ENCODE data around the gene RSRC2.
"Not testable (repeated sequence)": the region's sequence is repeated elsewhere in the genome, so short reads cannot be mapped to it uniquely, and the experiment has no call there.

RSRC2 gene, protein sequence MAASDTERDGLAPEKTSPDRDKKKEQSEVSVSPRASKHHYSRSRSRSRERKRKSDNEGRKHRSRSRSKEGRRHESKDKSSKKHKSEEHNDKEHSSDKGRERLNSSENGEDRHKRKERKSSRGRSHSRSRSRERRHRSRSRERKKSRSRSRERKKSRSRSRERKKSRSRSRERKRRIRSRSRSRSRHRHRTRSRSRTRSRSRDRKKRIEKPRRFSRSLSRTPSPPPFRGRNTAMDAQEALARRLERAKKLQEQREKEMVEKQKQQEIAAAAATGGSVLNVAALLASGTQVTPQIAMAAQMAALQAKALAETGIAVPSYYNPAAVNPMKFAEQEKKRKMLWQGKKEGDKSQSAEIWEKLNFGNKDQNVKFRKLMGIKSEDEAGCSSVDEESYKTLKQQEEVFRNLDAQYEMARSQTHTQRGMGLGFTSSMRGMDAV

DNA sequence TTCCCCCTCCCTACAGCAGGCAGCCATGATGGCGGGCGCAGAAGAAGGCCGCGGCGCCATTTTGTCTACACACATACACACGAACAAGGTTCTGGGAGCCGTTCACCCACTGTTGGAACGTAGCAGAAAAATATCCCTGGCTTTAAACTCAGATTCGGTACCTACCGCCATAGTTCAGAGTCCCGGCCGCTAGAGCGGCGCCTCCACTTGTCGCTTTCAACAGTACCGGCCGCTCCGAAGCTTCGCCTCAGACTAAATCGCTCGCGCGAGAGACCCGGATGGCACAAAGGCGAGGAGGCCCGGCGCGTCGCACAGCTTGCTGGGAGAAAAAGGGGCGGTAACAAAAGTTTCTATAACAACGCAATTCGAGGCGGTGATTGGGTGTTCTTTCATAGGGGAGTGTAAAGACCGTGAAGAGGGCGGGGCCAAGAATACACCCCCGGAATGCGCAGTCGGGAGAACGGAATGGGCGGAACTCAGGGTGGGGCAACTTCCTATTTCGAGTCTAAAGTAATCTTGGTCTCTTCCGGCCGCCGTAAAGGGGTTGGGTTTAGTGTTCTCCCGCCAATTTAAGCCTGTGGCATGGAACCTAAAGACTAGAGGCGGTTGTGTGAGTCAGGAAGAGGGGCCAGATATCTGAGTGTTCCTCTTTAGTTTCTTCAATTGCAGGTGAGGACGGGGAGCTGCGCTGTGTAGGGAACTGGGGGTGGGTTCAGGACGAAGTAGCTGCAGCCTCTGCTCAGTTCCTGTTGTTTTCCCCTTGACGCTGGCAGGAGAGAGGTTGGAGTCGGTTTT is at the start of gene RSRC2, which contains the start of gene KNTC1:
Gene RSRC2, minus strand, starts transcription at position 254 of the 795 bp plus-strand sequence. Its CDS starts 83 bp downstream, at position 171.
Gene KNTC1, plus strand, starts transcription at position 567 of the 795 bp plus-strand sequence. CDS start 2,815 bp downstream, outside the sequence.
- in situ Hi-C loops (cut with HindIII; ENCODE audit: low sequenced_read_pairs), result no loop called here
- TF ChIP-seq, protein P1, sequence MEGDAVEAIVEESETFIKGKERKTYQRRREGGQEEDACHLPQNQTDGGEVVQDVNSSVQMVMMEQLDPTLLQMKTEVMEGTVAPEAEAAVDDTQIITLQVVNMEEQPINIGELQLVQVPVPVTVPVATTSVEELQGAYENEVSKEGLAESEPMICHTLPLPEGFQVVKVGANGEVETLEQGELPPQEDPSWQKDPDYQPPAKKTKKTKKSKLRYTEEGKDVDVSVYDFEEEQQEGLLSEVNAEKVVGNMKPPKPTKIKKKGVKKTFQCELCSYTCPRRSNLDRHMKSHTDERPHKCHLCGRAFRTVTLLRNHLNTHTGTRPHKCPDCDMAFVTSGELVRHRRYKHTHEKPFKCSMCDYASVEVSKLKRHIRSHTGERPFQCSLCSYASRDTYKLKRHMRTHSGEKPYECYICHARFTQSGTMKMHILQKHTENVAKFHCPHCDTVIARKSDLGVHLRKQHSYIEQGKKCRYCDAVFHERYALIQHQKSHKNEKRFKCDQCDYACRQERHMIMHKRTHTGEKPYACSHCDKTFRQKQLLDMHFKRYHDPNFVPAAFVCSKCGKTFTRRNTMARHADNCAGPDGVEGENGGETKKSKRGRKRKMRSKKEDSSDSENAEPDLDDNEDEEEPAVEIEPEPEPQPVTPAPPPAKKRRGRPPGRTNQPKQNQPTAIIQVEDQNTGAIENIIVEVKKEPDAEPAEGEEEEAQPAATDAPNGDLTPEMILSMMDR (IDR thresholded peaks at IDR 0.05; ENCODE audit: low read depth, low read length, missing control alignments), result no peak
- DNase-seq (ENCODE audit: low read depth), result peak; percentile 99
- H3K4me3 ChIP-seq (ENCODE audit: low read depth, low read length), result peak within 1 kb of the TSS; percentile 94

- in situ Hi-C loops (cut with HindIII; ENCODE audit: low sequenced_read_pairs), result no loop called here
- no peak overlapping the region for H3K4me3 ChIP-seq (ENCODE audit: low read depth, low read length)
- DNase-seq (ENCODE audit: low read depth), result no peak
- TF ChIP-seq, protein P1 (IDR thresholded peaks at IDR 0.05; ENCODE audit: low read depth, low read length, missing control alignments), result no peak
These were observed 45.1 kb upstream of the RSRC2 start for GRCh38 chr12:122571821-122572220.

DNA sequence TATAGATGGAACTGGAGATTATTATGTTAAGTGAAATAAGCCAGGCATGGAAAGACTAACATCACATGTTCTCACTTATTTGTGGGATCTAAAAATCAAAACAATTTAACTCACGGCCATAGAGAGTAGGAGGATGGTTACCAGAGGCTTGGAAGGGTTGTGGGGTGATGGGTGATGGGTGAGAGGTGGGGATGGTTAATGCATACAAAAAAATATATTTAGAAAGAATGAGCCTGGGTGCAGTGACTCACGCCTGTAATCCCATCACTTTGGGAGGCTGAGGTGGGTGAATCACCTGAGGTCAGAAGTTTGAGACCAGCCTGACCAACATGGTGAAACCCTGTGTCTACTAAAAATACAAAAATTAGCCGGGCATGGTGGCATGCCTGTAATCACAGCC is 43.3 kb upstream of the RSRC2 start:
- DNase-seq (ENCODE audit: low read depth); in situ Hi-C loops (cut with HindIII; ENCODE audit: low sequenced_read_pairs): not testable (repeated sequence)

DNA sequence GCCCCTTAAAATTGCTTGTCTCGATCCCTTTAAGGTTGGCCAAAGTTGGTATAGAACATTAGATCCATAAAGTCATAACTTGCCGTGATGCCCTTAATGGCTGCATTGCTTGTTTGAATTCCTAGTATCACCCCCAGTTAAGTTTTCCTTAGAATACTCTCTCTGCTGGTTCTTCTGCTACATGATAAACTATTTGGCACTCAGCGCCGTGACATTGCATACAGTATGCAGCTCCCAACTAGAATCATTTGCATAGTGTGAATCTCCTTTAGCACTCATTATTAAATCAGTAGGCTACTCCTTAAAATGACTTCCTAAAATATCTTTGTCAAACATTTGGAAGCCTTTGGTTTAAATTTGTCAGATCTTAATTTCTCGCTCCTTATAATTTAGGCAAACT is 42.6 kb upstream of the RSRC2 start:
- in situ Hi-C loops (cut with HindIII; ENCODE audit: low sequenced_read_pairs), result no loop called here
- TF ChIP-seq, protein P1 (IDR thresholded peaks at IDR 0.05; ENCODE audit: low read depth, low read length, missing control alignments), result no peak
- H3K4me3 ChIP-seq (ENCODE audit: low read depth, low read length), result no peak overlapping the region
- no peak for DNase-seq (ENCODE audit: low read depth)

More for the DNA sequence above, 43.3 kb upstream of the RSRC2 start:
- not testable (repeated sequence) for H3K4me3 ChIP-seq (ENCODE audit: low read depth, low read length)

- H3K4me3 ChIP-seq (ENCODE audit: low read depth, low read length); DNase-seq (ENCODE audit: low read depth); in situ Hi-C loops (cut with HindIII; ENCODE audit: low sequenced_read_pairs): not testable (repeated sequence)
These were observed 40.1 kb upstream of the RSRC2 start for GRCh38 chr12:122566816-122567215.

- H3K4me3 ChIP-seq (ENCODE audit: low read depth, low read length), result no peak overlapping the region
- TF ChIP-seq, protein P1 (IDR thresholded peaks at IDR 0.05; ENCODE audit: low read depth, low read length, missing control alignments), result no peak
- DNase-seq (ENCODE audit: low read depth), result no peak
- in situ Hi-C loops (cut with HindIII; ENCODE audit: low sequenced_read_pairs), result no loop called here
These were observed 36.6 kb upstream of the RSRC2 start for GRCh38 chr12:122563361-122563760.

GRCh38 chr12:122560138-122560537 is 33.4 kb upstream of the RSRC2 start:
- TF ChIP-seq, protein P1 (IDR thresholded peaks at IDR 0.05; ENCODE audit: low read depth, low read length, missing control alignments), result no peak
- DNase-seq (ENCODE audit: low read depth), result no peak
- in situ Hi-C loops (cut with HindIII; ENCODE audit: low sequenced_read_pairs), result no loop called here
- H3K4me3 ChIP-seq (ENCODE audit: low read depth, low read length), result no peak overlapping the region
